H1 (cell line): ENCODE measurements around the gene KIAA0319L. TPM values are rescaled to one million over a fixed set of nuclear protein-coding genes. Genes with fewer than 3 reads are reported as not detected.

Experiments
- ASH2L ChIP-seq: fragments of 200-600, 300-600 bp; sonication (generic); IDR thresholded peaks from one replicate; pipeline ENCODE4 v1.7.1; 2017; ENCODE audit warnings: low read length
- NRF1 ChIP-seq: IDR thresholded peaks from 2 replicates; pipeline ENCODE4 v1.6.1; 2011; ENCODE audit warnings: mild to moderate bottlenecking, low read depth, low read length, improper control_type of control experiment
- polyA plus RNA-seq, 7 experiments: library from polyadenylated mRNA; depleted of rRNA in 3 of 7; stranded (reverse) in 5 of 7; unstranded in 2 of 7; fragments of >200 nt in 5 of 7; fragments of 200-250 nt in 2 of 7; gene quantifications; 1 replicate in 5 of 7; 2 replicates in 1 of 7; 4 replicates in 1 of 7; pipeline versions ENCODE4 v1.2.1 to v1.2.3, GENCODE V29; 2011 to 2013; ENCODE audit warnings: missing spikeins in 2 of 7, mixed read lengths in 2 of 7
- total RNA-seq: library from RNA; stranded (reverse); fragmentation: NEBNext Ultra II Directional; extraction: Animal tissue kit (Norgen Biotek cat#: 25700); gene quantifications from 2 replicates; pipeline ENCODE4 v1.2.1, GENCODE V29; 2021
- TF ChIP-seq, protein P1 (sequence below), 3 experiments: IDR thresholded peaks; 1 replicate in 2 of 3; 2 replicates in 1 of 3; pipeline versions ENCODE4 v1.5.1 to v1.6.1; 2011; ENCODE audit warnings: low read length in 3 of 3, mild to moderate bottlenecking in 3 of 3, inconsistent platforms in 2 of 3, low read depth in 1 of 3, moderate library complexity in 1 of 3; ENCODE audit not compliant: insufficient read depth in 1 of 3; ENCODE audit errors: control extremely low read depth in 1 of 3

The KIAA0319L gene
- total and polyA plus RNA-seq, 2 of the 8 experiments (the other 6 are each of a cell fraction or from before 2014, with no cell fraction given), result 40.1 to 55.7 TPM

- TF ChIP-seq NRF1 (no peak), ASH2L (peak; percentile 91)
- TF ChIP-seq, protein P1, sequence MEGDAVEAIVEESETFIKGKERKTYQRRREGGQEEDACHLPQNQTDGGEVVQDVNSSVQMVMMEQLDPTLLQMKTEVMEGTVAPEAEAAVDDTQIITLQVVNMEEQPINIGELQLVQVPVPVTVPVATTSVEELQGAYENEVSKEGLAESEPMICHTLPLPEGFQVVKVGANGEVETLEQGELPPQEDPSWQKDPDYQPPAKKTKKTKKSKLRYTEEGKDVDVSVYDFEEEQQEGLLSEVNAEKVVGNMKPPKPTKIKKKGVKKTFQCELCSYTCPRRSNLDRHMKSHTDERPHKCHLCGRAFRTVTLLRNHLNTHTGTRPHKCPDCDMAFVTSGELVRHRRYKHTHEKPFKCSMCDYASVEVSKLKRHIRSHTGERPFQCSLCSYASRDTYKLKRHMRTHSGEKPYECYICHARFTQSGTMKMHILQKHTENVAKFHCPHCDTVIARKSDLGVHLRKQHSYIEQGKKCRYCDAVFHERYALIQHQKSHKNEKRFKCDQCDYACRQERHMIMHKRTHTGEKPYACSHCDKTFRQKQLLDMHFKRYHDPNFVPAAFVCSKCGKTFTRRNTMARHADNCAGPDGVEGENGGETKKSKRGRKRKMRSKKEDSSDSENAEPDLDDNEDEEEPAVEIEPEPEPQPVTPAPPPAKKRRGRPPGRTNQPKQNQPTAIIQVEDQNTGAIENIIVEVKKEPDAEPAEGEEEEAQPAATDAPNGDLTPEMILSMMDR (IDR thresholded peaks at IDR 0.05; ENCODE audit: control extremely low read depth in 1 of 3, insufficient read depth in 1 of 3, low read depth in 1 of 3, low read length in 3 of 3), result no peak
Observed at GRCh38 chr1:35557611-35558373, 589 bp upstream of the KIAA0319L start, which contains the start of gene NCDN (continued).
